HG02610 (cell line): ENCODE data around the gene PDLIM3.
"Not testable (repeated sequence)": the region's sequence is repeated elsewhere in the genome, so short reads cannot be mapped to it uniquely, and the experiment has no call there.

Source experiments
- ATAC-seq: cut with Tn5 transposase; IDR thresholded peaks from one replicate; pipeline ENCODE4 v1.9.1; 2021; ENCODE audit warnings: mild to moderate bottlenecking, moderate library complexity; ENCODE audit not compliant: unreplicated experiment

PDLIM3 gene

DNA sequence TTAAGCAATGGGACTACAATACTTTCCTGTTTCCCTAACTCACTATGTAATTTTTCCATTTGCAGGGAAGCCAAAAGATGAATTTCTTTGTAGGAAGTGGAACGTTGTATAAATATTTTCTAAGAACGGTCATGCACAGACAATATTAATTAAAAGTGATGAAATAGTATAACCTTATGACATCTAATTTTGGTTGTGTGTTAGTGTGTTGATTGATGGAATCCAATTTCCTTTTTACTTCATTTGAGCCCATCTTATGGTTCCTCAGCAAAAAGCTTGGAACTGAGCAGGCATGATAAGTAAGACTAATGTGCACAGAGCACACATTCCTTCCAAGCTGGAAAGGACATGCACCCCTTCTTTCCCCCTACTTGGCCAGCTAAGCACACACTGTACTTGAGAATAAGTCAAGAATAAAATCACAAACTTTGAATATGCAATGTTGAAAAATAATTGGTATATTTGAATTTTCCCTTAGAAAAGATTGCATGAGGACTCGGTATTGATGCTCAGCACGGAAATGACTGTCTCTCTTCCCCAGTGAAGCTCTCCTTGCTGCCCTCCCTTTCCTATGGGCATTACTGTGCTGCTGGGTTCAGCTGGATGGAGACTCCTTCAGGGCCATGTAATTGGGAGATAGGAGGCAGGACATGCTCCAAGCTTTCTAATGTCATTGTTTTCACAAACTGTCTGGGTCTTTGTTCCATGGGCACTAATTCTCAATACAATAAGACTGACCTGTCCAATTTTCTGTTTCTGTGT is 19.2 kb upstream of the PDLIM3 start:
- no peak for ATAC-seq

- ATAC-seq, result no peak
Measured at GRCh38 chr4:185552254-185552653, 16.9 kb upstream of the PDLIM3 start.

- no peak for ATAC-seq
Measured at GRCh38 chr4:185550933-185551332, 15.6 kb upstream of the PDLIM3 start.

- no peak for ATAC-seq
Measured at GRCh38 chr4:185549095-185549639, 13.9 kb upstream of the PDLIM3 start.

DNA sequence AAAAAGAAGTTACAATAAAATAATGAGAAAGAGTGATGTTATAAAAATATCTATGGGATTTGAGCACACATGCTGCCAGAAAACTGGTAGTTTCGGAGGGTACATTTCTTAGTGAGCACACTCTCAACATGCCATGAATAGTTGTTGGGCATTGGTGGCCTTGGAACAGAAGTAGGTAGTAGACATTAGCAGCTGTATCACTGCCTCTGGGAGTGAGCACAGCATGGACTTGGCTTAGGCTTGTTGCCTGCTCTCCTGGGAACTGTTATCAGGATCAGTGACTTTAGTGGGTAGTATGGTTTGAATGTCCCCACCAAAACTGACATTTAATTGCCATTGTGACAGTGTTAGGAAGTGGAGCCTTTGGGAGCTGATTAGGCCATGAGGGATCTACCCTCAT is 13.3 kb upstream of the PDLIM3 start:
- no peak for ATAC-seq

DNA sequence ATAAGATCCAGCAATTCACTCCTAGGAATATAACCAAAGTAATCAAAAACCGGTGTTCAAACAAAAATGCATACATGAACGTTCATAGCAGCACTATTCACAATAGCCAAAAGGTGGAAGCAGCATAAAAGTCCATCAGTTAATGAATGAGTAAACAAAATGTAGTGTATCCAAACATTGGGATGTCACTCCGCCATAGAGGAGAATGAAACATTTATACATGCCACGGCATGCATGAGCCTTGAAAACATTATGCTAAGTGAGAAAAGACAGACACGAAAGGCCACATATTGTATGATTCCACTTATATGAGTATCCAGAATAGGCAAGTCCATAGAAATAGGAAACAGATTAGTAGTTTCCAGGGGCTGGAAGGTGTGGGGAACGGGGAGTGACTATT is 11.0 kb upstream of the PDLIM3 start:
- ATAC-seq, result no peak

GRCh38 chr4:185542626-185543315 is 7.5 kb upstream of the PDLIM3 start:
- no peak for ATAC-seq

DNA sequence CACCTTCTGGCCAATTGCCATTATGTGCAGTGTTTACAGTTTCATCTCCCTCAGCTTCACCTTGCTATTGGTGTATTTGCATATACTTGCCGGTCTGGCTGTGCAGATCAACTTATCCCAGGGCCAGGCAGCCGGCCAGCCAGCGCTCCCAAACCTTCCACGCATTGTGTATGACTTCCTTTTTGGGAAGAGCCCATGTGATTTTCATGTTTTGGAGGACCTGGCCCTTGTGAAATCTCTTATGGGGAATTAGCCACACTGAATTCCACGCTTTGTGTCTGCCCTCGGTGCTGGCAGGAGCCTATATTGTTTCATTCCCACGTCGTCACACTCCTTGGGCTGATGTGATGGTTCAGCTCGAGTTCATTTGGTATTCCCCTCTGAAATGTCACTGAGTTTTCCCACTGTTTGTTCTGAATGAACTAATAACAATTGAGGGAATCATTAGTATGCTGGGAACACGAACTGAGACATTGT is 6.0 kb upstream of the PDLIM3 start:
- no peak for ATAC-seq

DNA sequence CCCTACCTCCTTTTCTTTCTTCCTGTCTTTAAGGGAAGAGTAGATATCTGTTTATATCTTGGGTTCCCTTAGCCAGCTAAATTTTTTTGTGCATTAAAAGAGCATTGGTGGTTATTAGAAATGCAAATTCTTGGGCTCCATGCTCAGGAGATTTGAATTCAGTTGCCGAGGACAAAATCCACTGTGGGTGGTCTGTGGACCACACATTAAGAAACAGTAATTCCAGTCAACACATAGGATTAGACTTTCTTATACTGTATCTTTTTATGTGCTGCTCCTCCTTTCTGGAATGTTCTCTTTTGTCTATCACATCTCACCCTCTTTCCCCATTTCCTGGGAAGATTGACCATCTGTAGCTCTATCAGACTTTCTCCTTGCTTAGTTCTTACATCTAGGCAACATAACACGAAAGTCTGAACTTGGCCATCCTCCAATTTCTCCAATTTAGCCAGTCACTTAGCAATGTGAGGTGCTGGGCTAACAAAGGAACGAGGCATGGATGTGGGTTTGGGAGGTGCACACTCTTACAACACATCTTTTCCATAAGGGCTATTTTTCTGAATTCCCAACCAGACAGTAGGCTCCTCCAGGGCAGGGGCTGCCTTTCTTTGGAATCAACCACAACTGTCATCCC is 5.3 kb upstream of the PDLIM3 start:
- ATAC-seq, result no peak

DNA sequence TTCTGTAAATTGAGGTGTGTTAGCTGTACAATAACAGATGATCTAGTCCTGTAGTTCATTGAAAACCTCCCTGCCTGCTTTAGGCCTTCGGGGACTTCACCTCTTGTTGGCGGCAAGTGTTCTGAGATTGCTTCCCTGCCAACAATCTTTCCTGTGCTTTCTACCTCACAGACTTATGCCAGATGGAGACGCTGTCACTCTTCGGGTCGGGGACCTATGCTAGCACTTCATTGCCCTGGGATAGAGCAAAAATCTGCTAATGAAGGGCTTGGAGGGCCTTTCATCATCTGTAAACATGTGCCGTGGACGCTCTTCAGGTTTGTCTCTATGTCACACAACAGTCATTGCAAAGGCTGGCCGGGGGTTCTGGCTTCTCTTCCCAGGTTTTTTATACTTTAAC is 4.7 kb upstream of the PDLIM3 start:
- ATAC-seq, result no peak

DNA sequence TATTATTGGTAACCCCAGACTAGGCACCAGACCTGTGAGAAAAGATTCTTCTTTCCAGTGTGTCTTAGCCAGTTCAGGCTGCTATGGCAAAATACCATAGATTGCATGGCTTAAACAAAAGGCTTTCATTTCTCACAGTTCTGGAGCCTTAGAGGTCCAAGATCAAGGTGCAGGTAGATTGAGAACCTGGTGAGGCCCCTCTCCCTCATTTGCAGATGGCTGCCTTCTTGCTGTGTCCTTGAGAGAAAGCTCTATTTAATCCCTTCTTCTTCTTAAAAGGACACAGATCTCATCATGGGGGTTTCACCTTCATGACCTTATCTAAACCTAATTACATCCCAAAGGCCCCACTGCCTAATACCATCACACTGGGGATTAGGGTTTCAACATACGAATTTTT is 3.5 kb upstream of the PDLIM3 start:
- no peak for ATAC-seq

DNA sequence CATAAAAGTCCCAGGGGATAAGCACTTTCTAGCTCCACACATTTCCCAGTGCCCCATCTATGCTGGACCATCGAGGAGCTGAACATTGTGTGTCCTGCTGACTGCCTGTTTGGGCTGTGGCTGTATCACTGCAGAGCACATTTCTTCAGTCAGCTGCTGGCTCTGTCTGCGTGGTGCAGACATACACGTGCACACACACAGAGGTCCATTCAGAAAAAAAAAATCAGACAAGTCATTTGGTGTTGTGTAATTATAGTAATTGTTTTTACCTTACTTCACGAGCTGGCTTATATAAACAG is 1.1 kb upstream of the PDLIM3 start:
- no peak for ATAC-seq

DNA sequence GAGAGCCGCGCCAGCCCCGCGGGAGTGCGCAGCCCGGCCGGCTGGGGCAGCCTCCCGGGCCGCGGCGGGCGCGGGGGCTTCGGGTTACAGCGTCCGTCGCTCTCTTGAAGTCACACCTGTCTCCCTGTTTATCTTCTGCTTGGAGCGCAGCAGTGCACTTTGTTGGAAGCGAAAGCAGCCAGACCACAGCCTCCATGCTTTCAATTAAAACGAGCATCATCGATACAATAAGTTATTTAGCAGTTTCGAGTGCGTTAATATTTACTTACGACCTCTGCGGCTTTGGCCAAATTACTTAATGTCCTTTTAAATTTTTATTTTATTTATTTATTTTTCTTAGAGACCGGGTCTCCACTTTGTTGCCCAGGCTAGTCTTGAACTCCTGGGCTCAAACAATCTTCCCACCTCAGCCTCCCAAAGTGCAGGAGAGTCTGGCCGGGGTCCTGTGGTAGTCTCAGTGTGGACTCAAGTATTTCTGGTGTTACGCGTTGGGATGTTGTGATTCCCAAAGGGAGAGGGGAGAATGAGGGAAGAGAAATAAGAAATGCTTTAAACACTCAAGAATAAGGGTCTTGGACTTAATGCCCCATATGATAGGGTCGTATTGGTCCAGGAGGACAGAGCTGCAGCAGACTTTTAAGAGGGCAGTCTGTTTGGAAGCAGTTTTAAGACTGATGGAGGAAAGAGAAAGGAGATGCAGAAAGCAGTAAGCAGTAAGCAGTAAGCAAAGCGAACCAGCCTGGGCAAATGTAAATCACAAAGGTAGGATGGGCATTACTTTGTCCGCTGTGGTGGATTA is 504 bp upstream of the PDLIM3 start:
- no peak for ATAC-seq

- ATAC-seq, result no peak
Measured at GRCh38 chr4:185534511-185534865, 819 bp downstream of the PDLIM3 start.

GRCh38 chr4:185532795-185533324 is 2.4 kb downstream of the PDLIM3 start:
- no peak for ATAC-seq

DNA sequence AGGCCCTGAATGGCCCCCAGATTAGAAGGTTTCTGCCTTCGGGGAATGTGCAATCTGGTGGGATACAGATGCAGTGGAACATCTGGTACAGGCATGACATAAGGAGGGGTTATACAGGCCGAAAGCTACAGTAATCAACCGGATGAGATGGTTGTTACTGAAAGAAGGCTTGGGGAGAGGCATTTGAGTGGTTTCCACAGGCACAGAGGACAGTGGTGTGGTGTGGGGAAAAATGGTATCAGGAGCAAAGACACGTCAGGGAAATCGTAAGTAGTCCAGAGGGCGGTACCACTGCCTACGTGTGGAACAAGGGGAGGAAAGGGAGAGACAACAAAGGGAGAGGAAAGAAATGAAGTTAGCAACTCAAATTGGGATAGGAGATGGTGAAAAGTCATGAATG is 3.0 kb downstream of the PDLIM3 start:
- no peak for ATAC-seq

DNA sequence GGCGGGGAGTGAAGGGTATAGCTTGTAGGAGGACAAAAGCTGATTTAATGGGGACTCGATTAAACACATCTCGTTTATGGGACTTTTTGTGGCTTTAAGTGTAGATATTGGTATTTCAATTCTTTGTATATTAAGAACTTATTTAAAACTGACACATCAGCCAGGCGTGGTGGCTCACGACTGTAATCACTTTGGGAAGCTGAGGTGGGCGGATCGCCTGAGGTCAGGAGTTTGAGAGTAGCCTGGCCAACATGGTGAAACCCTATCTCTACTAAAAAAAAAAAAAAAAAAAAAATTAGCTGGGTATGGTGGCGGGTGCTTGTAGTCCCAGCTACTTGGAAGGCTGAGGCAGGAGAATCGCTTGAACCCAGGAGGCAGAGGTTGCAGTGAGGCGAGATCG is 3.7 kb downstream of the PDLIM3 start:
- not testable (repeated sequence) for ATAC-seq

DNA sequence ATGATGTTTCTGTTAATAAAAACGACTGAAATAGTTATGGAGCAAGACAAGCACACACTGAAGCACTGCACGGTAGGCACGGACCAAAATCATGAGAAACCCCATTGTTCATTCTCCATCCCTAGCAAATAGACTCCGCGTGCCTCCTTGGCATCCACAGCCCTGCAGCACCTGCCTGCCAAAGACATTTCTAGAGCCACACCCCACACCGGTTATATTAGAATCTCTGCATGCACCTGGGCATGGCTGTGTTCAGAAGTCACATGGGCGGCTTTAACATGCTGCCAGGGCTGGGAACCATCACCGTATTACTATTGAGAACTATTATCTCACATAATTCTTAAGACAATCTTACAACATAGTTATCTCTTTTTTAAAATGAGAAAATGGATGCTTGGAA is 5.9 kb downstream of the PDLIM3 start:
- no peak for ATAC-seq

DNA sequence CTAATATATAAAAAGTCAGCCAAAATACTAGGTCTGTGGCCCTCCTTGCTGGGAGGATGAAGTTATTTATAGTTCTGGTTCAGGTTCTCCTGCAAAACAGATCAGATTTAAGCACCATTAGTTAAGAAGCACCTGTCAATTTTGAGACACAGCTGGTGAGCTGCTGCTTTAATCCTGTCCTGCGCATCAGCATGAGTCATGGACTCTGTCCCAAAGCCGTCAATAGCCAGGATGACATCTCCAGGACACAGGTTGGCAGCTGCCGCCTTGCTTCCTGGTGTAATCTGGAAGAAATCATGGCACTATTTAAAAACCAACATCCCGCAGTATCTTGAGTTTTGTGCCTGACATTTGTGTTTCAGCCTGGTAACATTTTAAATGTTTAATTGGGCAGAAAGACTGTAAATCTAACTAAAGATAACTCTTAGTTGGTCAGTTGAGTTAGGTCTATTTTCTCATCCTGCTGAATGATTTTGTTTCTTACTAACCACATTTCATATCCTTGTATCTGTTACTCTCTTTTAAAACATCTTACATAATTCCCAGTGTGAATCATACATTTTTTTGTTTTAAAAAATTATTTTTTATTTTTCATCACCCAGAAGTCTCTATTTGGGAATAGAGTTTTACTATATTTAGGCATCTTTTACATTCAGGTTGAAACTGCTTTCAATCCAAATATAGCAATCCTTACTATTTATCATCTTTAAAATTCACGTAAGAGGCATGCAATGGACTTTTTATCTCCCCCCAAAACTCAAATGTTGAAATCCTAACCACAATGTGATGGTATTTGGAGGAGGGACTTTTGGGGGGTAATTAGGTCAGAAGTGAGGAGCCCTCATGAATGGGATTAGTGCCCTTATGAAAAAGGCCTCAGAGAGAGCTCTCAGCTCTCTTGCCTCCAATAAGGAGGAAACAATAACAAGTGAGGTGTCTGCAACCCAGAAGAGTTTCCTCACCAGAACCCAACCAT is 10.1 kb downstream of the PDLIM3 start:
- no peak for ATAC-seq

- ATAC-seq, result no peak
Measured at GRCh38 chr4:185523862-185524261, 11.4 kb downstream of the PDLIM3 start.
